ENCODE data around the gene EPHA10.

Gene EPHA10

DNA sequence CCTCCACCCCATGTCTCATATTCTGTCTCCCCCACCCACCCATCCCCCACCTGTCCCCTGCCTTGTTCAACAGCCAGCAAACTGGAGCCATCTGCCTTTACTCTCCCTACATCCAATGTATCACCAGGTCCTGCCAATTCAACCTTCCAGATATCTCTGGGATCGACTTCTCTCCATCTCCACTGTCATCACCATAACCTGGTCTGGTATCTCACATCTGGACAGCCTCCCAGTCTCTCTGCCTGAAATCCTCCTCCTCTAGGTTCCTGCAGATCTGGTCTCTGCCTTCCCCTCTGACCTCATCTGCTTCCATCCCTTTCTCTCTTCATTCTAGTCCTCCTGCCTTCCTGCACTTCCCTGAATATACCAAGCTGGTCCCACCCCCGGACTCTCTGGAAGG is 94.8 kb downstream of the EPHA10 start:
- no peak for FAIRE-seq

DNA sequence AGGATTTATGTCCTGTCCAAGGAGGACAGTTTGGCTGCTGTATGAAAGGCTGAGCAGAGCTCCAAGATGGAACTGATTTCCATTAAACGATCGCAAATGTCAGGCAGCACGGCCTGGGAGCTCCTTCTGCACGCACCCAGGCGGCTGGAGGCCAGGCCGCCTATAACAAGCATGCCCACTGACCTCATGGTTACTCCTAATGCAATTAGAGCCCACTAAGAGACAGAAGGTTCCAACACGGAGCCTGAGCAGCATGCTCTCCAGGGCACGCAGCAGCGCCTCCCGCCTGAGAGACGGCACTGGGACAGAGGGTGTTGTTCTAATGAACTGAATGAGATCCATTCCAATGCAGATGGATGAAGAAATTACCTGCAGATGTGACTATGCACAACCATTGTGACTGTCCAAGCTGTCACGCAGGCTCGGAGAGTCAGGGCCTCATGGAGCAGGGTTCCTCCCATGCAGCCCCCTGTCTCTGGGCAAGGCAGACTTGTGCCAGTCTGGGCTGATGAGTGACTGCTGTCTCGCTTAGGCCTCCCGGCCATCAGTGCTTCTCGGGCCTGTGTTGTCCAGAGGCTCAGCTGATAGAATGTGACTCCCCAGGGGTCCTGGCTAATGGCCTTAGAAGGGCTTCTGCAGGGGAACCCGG is 97.8 kb downstream of the EPHA10 start:
- FAIRE-seq: no peak

DNA sequence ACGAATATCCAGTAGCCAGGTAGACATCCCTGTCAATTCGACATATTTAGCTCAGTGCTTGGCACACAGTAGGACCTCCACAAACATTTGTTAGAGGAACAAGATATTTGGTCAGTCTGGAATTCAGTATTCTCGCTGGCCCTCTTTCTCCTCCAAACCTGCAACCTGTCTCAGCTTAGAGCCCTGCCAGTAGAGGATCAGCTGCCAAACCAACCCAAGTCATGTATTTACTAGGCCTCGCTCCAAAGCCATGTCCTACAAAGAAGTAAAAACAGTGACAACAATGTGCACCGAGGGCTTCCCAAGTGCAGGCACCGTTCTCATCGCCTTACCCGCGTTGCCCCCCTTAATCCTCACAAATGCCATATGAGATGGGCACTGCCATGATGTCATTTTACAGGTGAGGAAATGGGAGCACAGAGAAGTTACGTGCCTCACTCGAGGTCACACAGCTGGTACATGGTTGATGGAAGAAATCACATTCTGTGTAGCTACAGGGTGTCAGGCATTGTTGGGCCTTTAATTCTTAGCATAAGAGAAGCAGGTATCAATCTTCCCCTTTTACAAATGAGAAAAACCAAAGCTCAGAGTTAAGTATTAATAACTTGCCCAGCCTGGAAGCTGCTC is 98.6 kb downstream of the EPHA10 start:
- no peak for FAIRE-seq

All from G401.6 (cell line).